H1 (cell line): ENCODE measurements around the gene IRAK3. TPM values are rescaled to one million over a fixed set of nuclear protein-coding genes. Genes with fewer than 3 reads are reported as not detected.

Experiments
- CTCF ChIA-PET: fragments of 300-600 bp; sonication (Branson Sonifier 250); formaldehyde crosslinking; loops from one replicate; lab custom pipeline; 2021; ENCODE audit not compliant: partially characterized antibody; lab: Charles Lee
- POLR2A ChIA-PET: fragments of 300-600 bp; sonication (Branson Sonifier 250); formaldehyde crosslinking; loops from one replicate; lab custom pipeline; 2021; ENCODE audit warnings: inconsistent platforms; ENCODE audit not compliant: partially characterized antibody; lab: Charles Lee
- DNase-seq, 2 experiments: peaks; one replicate each; pipeline versions ENCODE4 v3.0.0 to v3.0.0-alpha.2; 2010 to 2022; ENCODE audit warnings: low spot score in 2 of 2, low read depth in 1 of 2, mixed read lengths in 1 of 2
- FAIRE-seq: peaks from 2 replicates; lab custom pipeline; 2011; peaks lifted over from hg19 to GRCh38; lab: Jason Lieb, UNC
- H2AFZ ChIP-seq: 2 replicates; pipeline ENCODE4 v1.8.1; 2012; ENCODE audit warnings: low read length, inconsistent platforms
- H2AK5ac ChIP-seq: 2 replicates; pipeline ENCODE4 v1.6.1; 2013; ENCODE audit warnings: low read depth, low read length
- H2BK120ac ChIP-seq: replicated peaks from 2 replicates; pipeline ENCODE3; 2013; ENCODE audit warnings: low read depth, low read length, inconsistent platforms
- H2BK12ac ChIP-seq: 2 replicates; pipeline ENCODE4 v1.6.1; 2013; ENCODE audit warnings: low read depth, low read length
- H2BK15ac ChIP-seq: 2 replicates; pipeline ENCODE4 v1.6.1; 2013; ENCODE audit warnings: low read length
- H2BK20ac ChIP-seq: 2 replicates; pipeline ENCODE4 v1.6.1; 2013; ENCODE audit warnings: low read length
- H2BK5ac ChIP-seq: 2 replicates; pipeline ENCODE4 v1.6.1; 2013; ENCODE audit warnings: low read depth, low read length
- H3K14ac ChIP-seq: 2 replicates; pipeline ENCODE4 v1.6.1; 2013; ENCODE audit warnings: inconsistent platforms; ENCODE audit not compliant: insufficient read length
- H3K18ac ChIP-seq: 2 replicates; pipeline ENCODE4 v1.6.1; 2013; ENCODE audit warnings: low read length; ENCODE audit errors: extremely low read depth
- H3K23ac ChIP-seq: 2 replicates; pipeline ENCODE4 v1.6.1; 2013; ENCODE audit warnings: inconsistent platforms; ENCODE audit not compliant: insufficient read length
- H3K23me2 ChIP-seq: 2 replicates; pipeline ENCODE4 v1.6.1; 2013; ENCODE audit warnings: low read depth, low read length
- H3K27ac ChIP-seq: 2 replicates; pipeline ENCODE4 v1.6.1; 2011; ENCODE audit warnings: low read depth, low read length, inconsistent platforms
- H3K27me3 ChIP-seq, 4 experiments: replicated peaks in 1 of 4; 1 replicate in 1 of 4; 2 replicates in 3 of 4; pipeline versions ENCODE4 v1.6.1 to v1.8.1; 2011 to 2013; ENCODE audit warnings: low read length in 3 of 4, mild to moderate bottlenecking in 3 of 4, inconsistent platforms in 2 of 4, mixed read lengths in 2 of 4, moderate library complexity in 1 of 4; ENCODE audit not compliant: control insufficient read depth in 3 of 4, insufficient read depth in 3 of 4; ENCODE audit errors: extremely low read depth in 1 of 4
- H3K36me3 ChIP-seq, 4 experiments: 2 replicates each; pipeline versions ENCODE4 v1.6.1 to v1.8.1; 2011 to 2013; ENCODE audit warnings: mild to moderate bottlenecking in 4 of 4, low read length in 3 of 4, moderate library complexity in 2 of 4, control low read depth in 1 of 4, inconsistent platforms in 1 of 4; ENCODE audit not compliant: insufficient read depth in 4 of 4, control insufficient read depth in 2 of 4
- H3K4ac ChIP-seq: replicated peaks from 2 replicates; pipeline ENCODE3; 2013; ENCODE audit warnings: low read length, low read depth, mixed read lengths, inconsistent platforms; ENCODE audit not compliant: insufficient read length
- H3K4me1 ChIP-seq, 4 experiments: replicated peaks in 1 of 4; 1 replicate in 1 of 4; 2 replicates in 3 of 4; pipeline versions ENCODE4 v1.6.1 to v1.8.1; 2011 to 2013; ENCODE audit warnings: low read length in 3 of 4, inconsistent platforms in 2 of 4, mixed read lengths in 1 of 4; ENCODE audit not compliant: insufficient read depth in 4 of 4, control insufficient read depth in 3 of 4
- H3K4me2 ChIP-seq, 2 experiments: 2 replicates each; pipeline versions ENCODE4 v1.6.1 to v1.8.1; 2011 to 2013; ENCODE audit warnings: low read depth in 2 of 2, low read length in 2 of 2, control low read depth in 1 of 2, inconsistent platforms in 1 of 2, mild to moderate bottlenecking in 1 of 2; ENCODE audit not compliant: insufficient read depth in 1 of 2
- H3K4me3 ChIP-seq, 4 experiments: fragments of 200-600, 300-600 bp in 1 of 4; sonication (generic), shearing (Covaris generic), sonication (Bioruptor Twin) in 1 of 4; 2 replicates each; pipeline versions ENCODE4 v1.5.1 to v1.8.1; 2011 to 2016; ENCODE audit warnings: low read length in 4 of 4, low read depth in 3 of 4, control low read depth in 2 of 4, inconsistent platforms in 2 of 4, mild to moderate bottlenecking in 2 of 4, mixed read lengths in 1 of 4, moderate library complexity in 1 of 4; ENCODE audit not compliant: insufficient read depth in 2 of 4; ENCODE audit errors: extremely low read depth in 1 of 4
- H3K56ac ChIP-seq: replicated peaks from 2 replicates; pipeline ENCODE3; 2013; ENCODE audit warnings: low read depth, mild to moderate bottlenecking, mixed read lengths, low read length, inconsistent platforms; ENCODE audit not compliant: insufficient read length
- H3K79me1 ChIP-seq: 2 replicates; pipeline ENCODE4 v1.6.1; 2013; ENCODE audit warnings: low read depth, low read length, control low read depth
- H3K79me2 ChIP-seq, 2 experiments: 2 replicates each; pipeline versions ENCODE4 v1.6.1 to v1.8.1; 2012 to 2013; ENCODE audit warnings: low read length in 2 of 2, mild to moderate bottlenecking in 2 of 2, inconsistent platforms in 1 of 2; ENCODE audit not compliant: insufficient read depth in 2 of 2, control insufficient read depth in 1 of 2
- H3K9ac ChIP-seq, 4 experiments: replicated peaks in 1 of 4; 1 replicate in 1 of 4; 2 replicates in 3 of 4; pipeline versions ENCODE4 v1.6.1 to v1.8.1; 2011 to 2013; ENCODE audit warnings: low read depth in 3 of 4, low read length in 3 of 4, control low read depth in 2 of 4, mild to moderate bottlenecking in 2 of 4, moderate library complexity in 2 of 4, inconsistent platforms in 1 of 4; ENCODE audit errors: extremely low read depth in 1 of 4
- H3K9me3 ChIP-seq, 2 experiments: 2 replicates each; pipeline versions ENCODE4 v1.6.1 to v1.8.1; 2012 to 2013; ENCODE audit warnings: mild to moderate bottlenecking in 2 of 2, moderate library complexity in 2 of 2, control low read depth in 1 of 2, inconsistent platforms in 1 of 2, low read depth in 1 of 2, low read length in 1 of 2, mixed read lengths in 1 of 2; ENCODE audit not compliant: insufficient read depth in 2 of 2
- H4K20me1 ChIP-seq, 2 experiments: replicated peaks in 1 of 2; 2 replicates each; pipeline versions ENCODE3 to v1.8.1; 2011 to 2013; ENCODE audit warnings: inconsistent platforms in 2 of 2, low read length in 2 of 2, mild to moderate bottlenecking in 1 of 2; ENCODE audit not compliant: insufficient read depth in 2 of 2, control insufficient read depth in 1 of 2
- H4K5ac ChIP-seq: 2 replicates; pipeline ENCODE4 v1.6.1; 2013; ENCODE audit warnings: low read length, low read depth, mixed read lengths, inconsistent platforms; ENCODE audit not compliant: insufficient read length
- H4K8ac ChIP-seq: 2 replicates; pipeline ENCODE4 v1.8.0; 2013; ENCODE audit warnings: mild to moderate bottlenecking, moderate library complexity, low read length, inconsistent platforms; ENCODE audit not compliant: insufficient read depth; ENCODE audit errors: extremely low read depth
- H4K91ac ChIP-seq: replicated peaks from 2 replicates; pipeline ENCODE3; 2013; ENCODE audit warnings: low read length, mixed read lengths, inconsistent platforms; ENCODE audit not compliant: insufficient read length
- GABPA ChIP-seq: IDR thresholded peaks from 2 replicates; pipeline ENCODE4 v1.6.1; 2011; ENCODE audit warnings: mild to moderate bottlenecking, low read length, moderate library complexity, borderline replicate concordance; ENCODE audit not compliant: insufficient read depth
- KDM5A ChIP-seq: fragments of 200-600 bp; IDR thresholded peaks from 2 replicates; pipeline ENCODE4 v1.7.1; 2012; ENCODE audit warnings: mild to moderate bottlenecking, low read length, inconsistent platforms, mixed read lengths
- NRF1 ChIP-seq: IDR thresholded peaks from 2 replicates; pipeline ENCODE4 v1.6.1; 2011; ENCODE audit warnings: mild to moderate bottlenecking, low read depth, low read length, improper control_type of control experiment
- POLR2A ChIP-seq, 2 experiments: IDR thresholded peaks; 1 replicate in 1 of 2; 2 replicates in 1 of 2; pipeline ENCODE4 v1.6.1; 2011; ENCODE audit warnings: low read depth in 2 of 2, low read length in 2 of 2, mild to moderate bottlenecking in 2 of 2; ENCODE audit errors: control extremely low read depth in 1 of 2
- POU5F1 ChIP-seq: IDR thresholded peaks from 2 replicates; pipeline ENCODE4 v1.6.1; 2011; ENCODE audit warnings: low read depth, mild to moderate bottlenecking, low read length, moderate library complexity
- RAD21 ChIP-seq, 2 experiments: IDR thresholded peaks in 1 of 2; conservative IDR thresholded peaks in 1 of 2; 2 replicates each; pipeline ENCODE4 v1.6.1; 2011; ENCODE audit warnings: low read depth in 2 of 2, low read length in 2 of 2, improper control_type of control experiment in 1 of 2, inconsistent platforms in 1 of 2, mild to moderate bottlenecking in 1 of 2, moderate library complexity in 1 of 2
- SP4 ChIP-seq: IDR thresholded peaks from 2 replicates; pipeline ENCODE4 v1.6.1; 2012; ENCODE audit warnings: low read length, inconsistent platforms
- TBP ChIP-seq: IDR thresholded peaks from 2 replicates; pipeline ENCODE4 v1.6.1; 2011; ENCODE audit warnings: low read depth, low read length, improper control_type of control experiment
- ZNF274 ChIP-seq: IDR thresholded peaks from 2 replicates; pipeline ENCODE4 v1.7.0; 2012; ENCODE audit warnings: low read length, borderline replicate concordance; ENCODE audit errors: extremely low read depth
- WGBS, 2 experiments: shearing (Covaris generic) in 1 of 2; methylation state at CpG; one replicate each; pipeline versions ENCODE4 v1.1.6 to v1.1.7; 2013 to 2015; ENCODE audit warnings: low lambda C conversion rate in 2 of 2, mixed read lengths in 2 of 2, inconsistent platforms in 1 of 2, low coverage in 1 of 2, missing lambda C conversion rate in 1 of 2; ENCODE audit not compliant: insufficient replicate concordance in 2 of 2, insufficient coverage in 1 of 2, insufficient read length in 1 of 2; ENCODE audit errors: extremely low coverage in 1 of 2, missing lambda C conversion rate in 1 of 2; 5-methylcytosine and 5-hydroxymethylcytosine counted together
- polyA plus RNA-seq, 7 experiments: library from polyadenylated mRNA; depleted of rRNA in 3 of 7; stranded (reverse) in 5 of 7; unstranded in 2 of 7; fragments of >200 nt in 5 of 7; fragments of 200-250 nt in 2 of 7; gene quantifications; 1 replicate in 5 of 7; 2 replicates in 1 of 7; 4 replicates in 1 of 7; pipeline versions ENCODE4 v1.2.1 to v1.2.3, GENCODE V29; 2011 to 2013; ENCODE audit warnings: missing spikeins in 2 of 7, mixed read lengths in 2 of 7
- total RNA-seq: library from RNA; stranded (reverse); fragmentation: NEBNext Ultra II Directional; extraction: Animal tissue kit (Norgen Biotek cat#: 25700); gene quantifications from 2 replicates; pipeline ENCODE4 v1.2.1, GENCODE V29; 2021
- TF ChIP-seq, protein P1 (sequence below): IDR thresholded peaks from 2 replicates; pipeline ENCODE4 v1.6.1; 2011; ENCODE audit warnings: low read depth, mild to moderate bottlenecking, low read length; ENCODE audit not compliant: insufficient read depth

Gene IRAK3
- total and polyA plus RNA-seq, 2 of the 8 experiments (the other 6 are each of a cell fraction or from before 2014, with no cell fraction given), result 0.51 to 2.2 TPM

DNA sequence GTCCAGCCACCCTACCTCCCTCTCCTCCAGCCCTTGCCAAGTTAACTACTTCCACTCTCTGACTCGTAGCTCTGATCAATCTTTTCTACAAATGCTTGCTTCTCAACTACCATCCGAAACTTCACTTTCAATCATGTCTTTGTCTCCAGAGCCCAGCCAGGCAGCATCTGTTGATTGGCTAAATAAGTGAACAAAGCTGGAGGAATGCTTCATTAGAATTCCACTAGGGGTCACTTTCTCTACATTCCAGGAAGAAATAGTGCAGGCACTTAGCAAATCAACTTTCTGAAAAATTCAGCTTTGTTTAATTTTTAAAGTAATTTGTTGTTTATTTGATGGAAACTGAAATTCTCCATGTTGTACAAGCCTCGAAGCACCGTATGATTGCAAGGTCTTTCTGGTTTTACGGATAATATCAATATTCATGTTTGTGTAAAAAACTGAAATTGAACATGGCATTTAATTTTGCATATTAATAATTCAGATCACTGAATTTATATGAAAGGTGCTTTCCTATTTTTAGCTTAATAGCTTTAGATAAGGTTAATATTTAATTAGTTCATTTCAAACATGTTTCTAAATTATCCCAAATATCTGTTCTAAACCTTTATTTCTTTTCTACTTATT is 80.9 kb downstream of the IRAK3 start:
- ChIA-PET CTCF (interaction anchor here (0.8 to 3.3 kb wide), 27 partner anchors 9 to 425 kb away, joined by 3 to 22 read pairs (median 4); partner anchors contain the start of gene HELB), POLR2A (interaction anchor here (0.7 to 1.2 kb wide), 2 partner anchors 15 to 27 kb away, joined by 3 read pairs; no protein-coding TSS in a partner anchor)
- Histone ChIP-seq H2BK5ac (0 out of 2 replicates have a peak overlapping the region, but pooled peaks have one; percentile 4), H2BK12ac (peak overlapping the region; percentile 86; the same call in 1 of the 2 replicates), H2AK5ac (no peak overlapping the region), H3K9me3 (no peaks in the 10 kb centered on the region), H2BK20ac (no peak overlapping the region), H4K20me1 (no peaks in the 10 kb centered on the region), H3K27me3 (no peaks in the 10 kb centered on the region), H3K4me1 (peaks cover 0 to 4% (median 1%) of the 10 kb centered on the region in 4 experiments; a peak in 2 of 7 replicates), H3K79me2 (no peaks in the 10 kb centered on the region), H3K18ac (no peak overlapping the region), H4K8ac (no peak overlapping the region; the same call in 1 of the 2 replicates), H3K79me1 (no peaks in the 10 kb centered on the region), H4K5ac (peak overlapping the region; percentile 54), H3K56ac (no peak overlapping the region), H3K36me3 (no peaks in the 10 kb centered on the region), H3K27ac (no peak overlapping the region), H3K9ac (no peak overlapping the region), H3K4me3 (no peak overlapping the region), H4K91ac (no peak overlapping the region), H2BK15ac (peak overlapping the region; percentile 99; the same call in 1 of the 2 replicates), H2AFZ (peak overlapping the region; percentile 99), H3K4me2 (no peak overlapping the region), H3K23me2 (no peaks in the 10 kb centered on the region), H3K4ac (peak overlapping the region; percentile 64), H2BK120ac (no peak overlapping the region), H3K23ac (no peak overlapping the region), H3K14ac (no peak overlapping the region)
- FAIRE-seq (peak; percentile 36), DNase-seq (no peak)
- WGBS, 2 experiments, result 86% methylated on average over 5 of the region's 5 CpGs; no CpG with 5 or more reads in 1 of the 2 experiments
- TF ChIP-seq POU5F1 (no peak), ZNF274 (no peak), RAD21 (IDR thresholded peaks at IDR 0.05 in 1 of 2, conservative IDR thresholded peaks at IDR 0.05 in 1 of 2; ENCODE audit: low read depth in 2 of 2, low read length in 2 of 2) (peak; percentile 47 to 58; a peak in 3 of 4 replicates), NRF1 (no peak), TBP (no peak), SP4 (no peak), GABPA (no peak), POLR2A (IDR thresholded peaks at IDR 0.05; ENCODE audit: control extremely low read depth in 1 of 2, low read depth in 2 of 2, low read length in 2 of 2) (no peak), KDM5A (no peak)
- TF ChIP-seq, protein P1, sequence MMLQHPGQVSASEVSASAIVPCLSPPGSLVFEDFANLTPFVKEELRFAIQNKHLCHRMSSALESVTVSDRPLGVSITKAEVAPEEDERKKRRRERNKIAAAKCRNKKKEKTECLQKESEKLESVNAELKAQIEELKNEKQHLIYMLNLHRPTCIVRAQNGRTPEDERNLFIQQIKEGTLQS, result no peak
